Muscle of leg (tissue), 11 donors: Measurements from ENCODE around the gene ZNF446. TPM values are rescaled to one million over a fixed set of nuclear protein-coding genes. Genes with fewer than 3 reads are reported as not detected.

ENCODE experiments used
- DNase-seq: peaks from one replicate; pipeline ENCODE4 v3.0.0; 2013
- H3K27ac ChIP-seq: one replicate; pipeline ENCODE4 v1.5.1; 2013; ENCODE audit warnings: mild to moderate bottlenecking, low read length, control low read depth
- H3K27me3 ChIP-seq: one replicate; pipeline ENCODE4 v1.6.1; 2013; ENCODE audit warnings: low read length; ENCODE audit not compliant: control insufficient read depth, insufficient read depth
- H3K36me3 ChIP-seq: one replicate; pipeline ENCODE4 v1.6.1; 2013; ENCODE audit warnings: low read length; ENCODE audit not compliant: control insufficient read depth, insufficient read depth
- H3K4me1 ChIP-seq: one replicate; pipeline ENCODE4 v1.6.1; 2013; ENCODE audit warnings: low read length; ENCODE audit not compliant: control insufficient read depth, insufficient read depth
- H3K4me3 ChIP-seq: one replicate; pipeline ENCODE4 v1.5.1; 2013; ENCODE audit warnings: low read length, control low read depth
- H3K9me3 ChIP-seq: replicated peaks from 2 replicates; pipeline ENCODE4 v1.6.1; 2013; ENCODE audit warnings: low read depth, low read length; ENCODE audit not compliant: control insufficient read depth
- WGBS: methylation state at CpG from one replicate; pipeline ENCODE4 v1.1.5; 2013; ENCODE audit warnings: missing lambda C conversion rate; ENCODE audit not compliant: insufficient coverage; 5-methylcytosine and 5-hydroxymethylcytosine counted together
- polyA plus RNA-seq, 8 donors: library from polyadenylated mRNA; unstranded; fragments of 120-200 nt; gene quantifications; one replicate each; pipeline versions ENCODE4 v1.2.1 to v1.2.3, GENCODE V29; 2013; ENCODE audit warnings: inconsistent platforms in 1 of 8, low replicate concordance in 1 of 8; ENCODE audit not compliant: insufficient read length in 8 of 8, insufficient read depth in 1 of 8
- total RNA-seq: library from RNA; stranded (reverse); fragments of 120-200 nt; gene quantifications from one replicate; pipeline ENCODE4 v1.2.4, GENCODE V29; 2013

The ZNF446 gene
- total and polyA plus RNA-seq, 9 donors = 6.5 to 9.8 (median 7.8) TPM

DNA sequence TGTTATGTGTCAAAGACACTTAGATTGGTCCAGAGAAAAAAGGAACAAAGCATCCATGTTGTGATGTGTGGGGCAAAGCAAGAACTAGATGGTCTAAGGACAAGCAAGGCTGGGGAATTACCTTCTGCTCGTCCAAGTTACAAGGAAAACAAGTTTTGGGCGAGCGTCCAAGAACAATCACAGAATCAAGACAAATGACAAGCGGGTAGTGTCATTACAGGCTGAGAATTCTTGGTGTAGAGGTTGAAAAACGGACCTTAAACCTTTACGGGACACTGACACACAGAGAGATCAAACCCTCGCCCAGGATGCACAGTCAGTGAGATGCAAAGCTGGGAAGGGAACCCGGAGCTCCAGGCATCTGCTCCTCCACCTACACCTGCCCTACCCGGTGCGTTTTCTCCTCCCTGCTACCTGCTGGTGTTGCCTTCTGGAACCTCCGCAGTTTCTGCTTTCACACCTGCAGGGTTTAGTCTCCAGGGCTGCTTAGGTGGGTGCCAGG lies 25.2 kb upstream of the ZNF446 start:
- H3K9me3 ChIP-seq = no peaks in the 10 kb centered on the region
- WGBS = 0% methylated on average over 5 of the region's 11 CpGs
- H3K36me3 ChIP-seq = peaks cover 20% of the 10 kb centered on the region
- peak overlapping the region; percentile 62 for H3K4me3 ChIP-seq
- no peak overlapping the region for H3K27ac ChIP-seq
- peaks cover 6% of the 10 kb centered on the region for H3K27me3 ChIP-seq
- DNase-seq = peak; percentile 32
- peaks cover 5% of the 10 kb centered on the region for H3K4me1 ChIP-seq

DNA sequence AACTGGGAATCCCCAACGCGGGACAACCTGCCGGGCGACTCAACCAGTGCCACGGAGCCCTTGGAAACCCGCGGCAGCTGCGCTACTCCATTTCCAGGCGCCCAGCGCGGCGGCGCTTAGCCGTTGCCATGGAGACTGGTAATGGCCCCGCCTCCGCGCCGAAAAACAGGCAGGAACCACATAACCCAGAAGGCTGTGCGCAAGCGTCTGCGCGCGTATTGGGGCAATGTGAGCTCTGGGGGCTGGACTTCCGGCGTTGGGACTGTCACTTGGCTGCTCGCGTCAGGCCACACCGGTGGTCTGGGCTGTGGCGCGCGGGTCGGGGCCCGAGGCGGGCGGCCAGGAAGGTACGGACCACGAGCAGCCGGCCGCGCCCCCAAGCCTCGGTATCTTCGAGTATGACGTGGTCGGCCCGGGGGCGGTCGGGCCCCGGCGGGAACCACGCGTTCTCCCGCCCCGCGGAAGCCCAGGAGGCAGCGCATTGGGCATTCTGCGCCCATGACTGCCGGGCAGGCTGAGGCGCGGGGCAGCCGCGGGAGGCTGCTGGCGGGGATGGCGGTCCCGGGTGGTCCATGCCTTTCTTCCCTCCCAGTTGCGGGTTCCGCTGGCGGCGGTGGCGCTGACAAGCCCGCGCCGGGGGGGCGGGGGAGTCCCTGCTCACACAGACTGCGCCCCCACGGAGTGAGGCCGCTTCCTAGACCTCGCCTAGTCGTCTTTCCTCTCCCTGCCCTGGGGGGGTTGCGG lies 24.6 kb upstream of the ZNF446 start, which contains the start of gene ZNF324B:
TSS of gene ZNF324B (plus strand) at position 265 of the 744 bp plus-strand sequence. CDS start 2,080 bp downstream, outside the sequence.
- Histone ChIP-seq H3K4me3 (peak within 1 kb of the TSS; percentile 62), H3K9me3 (no peaks in the 10 kb centered on the region), H3K27me3 (peaks cover 6% of the 10 kb centered on the region), H3K36me3 (peaks cover 25% of the 10 kb centered on the region), H3K4me1 (peaks cover 5% of the 10 kb centered on the region), H3K27ac (no peak within 1 kb of the TSS)
- WGBS = under 1% methylated on average over 79 of the region's 79 CpGs
- DNase-seq = peak; percentile 99

DNA sequence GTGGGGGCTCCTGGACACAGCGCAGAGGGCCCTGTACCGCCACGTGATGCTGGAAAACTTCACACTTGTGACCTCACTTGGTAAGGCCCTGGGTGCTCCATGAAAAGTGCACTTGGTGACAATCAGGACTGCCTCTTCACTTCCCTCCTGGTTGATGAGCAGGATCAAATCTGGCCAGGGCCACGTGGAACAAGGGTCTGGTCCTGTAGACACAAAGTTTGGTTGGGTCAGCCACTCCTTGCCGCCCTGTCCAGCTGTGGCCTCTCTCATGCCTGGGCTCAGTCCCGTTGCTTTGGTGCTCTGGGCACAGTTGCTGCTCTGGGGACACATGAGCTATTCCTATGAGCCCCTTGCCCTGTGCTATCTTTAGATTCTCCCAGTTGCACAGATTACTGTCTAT lies 22.4 kb upstream of the ZNF446 start:
- no peak overlapping the region for H3K27ac ChIP-seq
- H3K27me3 ChIP-seq = peaks cover 6% of the 10 kb centered on the region
- DNase-seq = no peak
- 92% methylated on average over 6 of the region's 6 CpGs for WGBS
- no peak overlapping the region for H3K4me3 ChIP-seq
- H3K36me3 ChIP-seq = peaks cover 32% of the 10 kb centered on the region
- no peaks in the 10 kb centered on the region for H3K9me3 ChIP-seq
- peaks cover 5% of the 10 kb centered on the region for H3K4me1 ChIP-seq

DNA sequence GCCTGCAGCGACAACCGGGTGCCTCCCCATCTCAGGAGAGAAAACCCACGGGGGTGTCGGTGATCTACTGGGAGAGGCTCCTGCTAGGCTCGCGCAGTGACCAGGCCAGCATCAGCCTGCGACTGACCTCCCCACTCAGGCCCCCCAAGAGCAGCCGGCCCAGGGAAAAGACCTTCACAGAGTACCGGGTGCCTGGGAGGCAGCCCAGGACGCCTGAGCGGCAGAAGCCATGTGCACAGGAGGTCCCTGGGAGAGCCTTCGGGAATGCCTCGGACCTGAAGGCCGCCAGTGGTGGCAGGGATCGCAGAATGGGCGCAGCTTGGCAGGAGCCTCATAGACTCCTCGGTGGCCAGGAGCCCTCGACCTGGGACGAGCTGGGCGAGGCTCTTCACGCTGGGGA lies 20.8 kb upstream of the ZNF446 start:
- 92% methylated on average over 14 of the region's 21 CpGs for WGBS
- H3K36me3 ChIP-seq = peaks cover 34% of the 10 kb centered on the region
- H3K4me3 ChIP-seq = no peak overlapping the region
- no peaks in the 10 kb centered on the region for H3K27me3 ChIP-seq
- H3K4me1 ChIP-seq = peaks cover 5% of the 10 kb centered on the region
- H3K9me3 ChIP-seq = no peaks in the 10 kb centered on the region
- no peak overlapping the region for H3K27ac ChIP-seq
- no peak for DNase-seq

DNA sequence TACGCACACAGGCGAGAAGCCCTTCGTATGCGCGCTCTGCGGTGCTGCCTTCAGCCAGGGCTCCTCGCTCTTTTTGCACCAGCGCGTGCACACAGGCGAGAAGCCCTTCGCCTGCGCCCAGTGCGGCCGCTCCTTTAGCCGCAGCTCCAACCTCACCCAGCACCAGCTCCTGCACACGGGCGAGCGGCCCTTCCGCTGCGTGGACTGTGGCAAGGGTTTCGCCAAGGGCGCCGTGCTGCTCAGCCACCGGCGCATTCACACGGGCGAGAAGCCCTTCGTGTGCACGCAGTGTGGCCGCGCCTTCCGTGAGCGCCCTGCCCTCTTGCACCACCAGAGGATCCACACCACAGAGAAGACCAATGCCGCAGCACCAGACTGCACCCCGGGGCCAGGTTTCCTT lies 20.0 kb upstream of the ZNF446 start:
- peaks cover 34% of the 10 kb centered on the region for H3K36me3 ChIP-seq
- 96% methylated on average over 19 of the region's 35 CpGs for WGBS
- no peaks in the 10 kb centered on the region for H3K9me3 ChIP-seq
- H3K27ac ChIP-seq = no peak overlapping the region
- no peak for DNase-seq
- H3K27me3 ChIP-seq = no peaks in the 10 kb centered on the region
- peaks cover 1% of the 10 kb centered on the region for H3K4me1 ChIP-seq
- H3K4me3 ChIP-seq = no peak overlapping the region

DNA sequence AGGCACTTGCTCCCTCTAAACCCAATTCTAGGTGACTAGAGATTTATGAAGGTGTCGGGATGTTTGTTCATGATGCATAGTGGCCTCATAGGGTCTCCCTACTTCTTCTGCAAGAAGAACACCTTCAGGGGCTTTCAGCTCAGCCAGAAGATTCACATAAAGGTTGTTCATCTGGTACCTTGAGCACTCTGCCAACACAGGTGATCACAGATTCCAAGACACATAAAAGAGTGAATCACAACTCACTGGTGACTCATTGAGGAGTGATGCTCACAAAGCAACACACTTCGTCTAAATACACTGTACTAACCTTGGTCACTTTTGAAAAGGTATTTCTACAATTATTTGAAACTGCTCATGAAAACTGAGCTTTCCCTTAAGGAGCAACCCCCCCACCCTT lies 16.1 kb upstream of the ZNF446 start:
- Histone ChIP-seq H3K9me3 (no peaks in the 10 kb centered on the region), H3K4me1 (no peaks in the 10 kb centered on the region), H3K27ac (no peak overlapping the region), H3K36me3 (peaks cover 18% of the 10 kb centered on the region), H3K27me3 (no peaks in the 10 kb centered on the region), H3K4me3 (no peak overlapping the region)
- 80% methylated on average over 1 of the region's 2 CpGs for WGBS
- DNase-seq = no peak

DNA sequence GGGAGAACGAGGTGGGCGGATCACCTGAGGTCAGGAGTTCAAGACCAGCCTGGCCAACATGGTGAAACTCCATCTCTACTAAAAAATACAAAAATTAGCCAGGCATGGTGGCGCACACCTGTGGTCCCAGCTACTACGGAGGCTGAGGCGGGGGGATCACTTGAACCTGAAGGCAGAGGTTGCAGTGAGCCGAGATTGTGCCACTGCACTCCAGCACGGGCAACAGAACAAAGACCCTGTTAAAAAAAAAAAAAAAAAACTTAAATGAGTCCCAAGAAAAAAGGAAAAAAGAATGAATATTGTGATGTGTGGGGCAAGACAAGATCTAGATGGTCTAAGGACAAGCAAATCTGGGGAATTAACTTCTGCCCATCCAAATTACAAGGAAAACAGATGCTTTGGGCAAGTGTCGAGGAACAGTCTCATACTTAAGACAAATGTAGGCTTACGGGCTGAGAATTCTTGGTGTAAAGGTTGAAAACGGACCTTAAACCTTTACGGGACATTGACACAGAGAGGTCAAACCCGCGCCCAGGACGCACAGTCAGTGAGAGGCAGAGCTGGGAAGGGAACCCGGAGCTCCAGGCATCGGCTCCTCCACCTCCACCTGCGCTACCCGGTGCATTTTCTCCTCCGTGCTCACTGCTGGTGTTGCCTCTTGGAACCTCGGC lies 9.9 kb upstream of the ZNF446 start:
- DNase-seq = no peak
- H3K4me3 ChIP-seq = peak overlapping the region; percentile 72
- no peaks in the 10 kb centered on the region for H3K27me3 ChIP-seq
- peaks cover 14% of the 10 kb centered on the region for H3K4me1 ChIP-seq
- WGBS = 30% methylated on average over 15 of the region's 20 CpGs
- H3K27ac ChIP-seq = no peak overlapping the region
- H3K36me3 ChIP-seq = peaks cover 18% of the 10 kb centered on the region
- no peaks in the 10 kb centered on the region for H3K9me3 ChIP-seq

DNA sequence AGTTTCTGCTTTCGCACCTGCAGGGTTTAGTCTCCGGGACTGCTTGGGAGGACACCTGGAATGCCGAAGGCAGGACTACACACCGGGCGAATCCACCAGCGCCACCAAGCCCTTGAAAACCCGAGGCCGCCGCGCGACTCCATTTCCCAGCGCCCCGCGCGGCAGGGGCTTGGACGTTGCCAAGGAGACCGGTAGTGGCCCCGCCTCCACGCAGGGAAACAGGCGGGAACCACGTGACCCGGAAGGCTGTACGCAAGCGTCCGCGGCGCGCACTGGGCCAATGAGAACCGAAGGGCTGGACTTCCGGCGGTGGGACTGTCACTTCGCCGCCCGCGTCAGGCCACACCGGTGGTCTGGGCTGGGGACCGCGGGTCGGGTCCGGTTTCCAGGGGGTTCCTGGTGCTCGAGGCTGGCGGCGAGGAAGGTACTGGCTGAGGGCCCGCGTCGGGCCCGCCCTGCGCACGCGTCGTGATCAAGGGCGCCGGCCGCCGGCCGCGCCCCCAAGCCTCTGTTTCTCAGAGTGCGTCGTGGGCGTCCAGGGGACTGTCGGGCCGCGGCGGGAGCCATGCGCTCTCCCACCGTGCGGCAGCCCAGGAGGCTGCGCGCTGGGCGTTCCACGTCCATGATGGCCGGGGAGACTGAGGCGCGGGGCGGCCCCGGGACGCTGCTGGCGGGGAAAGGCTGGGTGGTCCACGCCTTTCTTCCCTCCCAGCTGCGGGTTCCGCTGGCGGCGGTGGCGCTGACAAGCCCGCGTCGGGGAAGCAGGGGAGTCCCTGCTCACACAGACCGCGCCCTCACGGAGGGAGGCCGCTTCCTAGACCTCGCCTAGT lies 9.2 kb upstream of the ZNF446 start, which contains the start of gene ZNF324:
TSS of gene ZNF324 (plus strand) at position 321 of the 830 bp plus-strand sequence. CDS start 2,106 bp downstream, outside the sequence.
- Histone ChIP-seq H3K4me1 (peaks cover 14% of the 10 kb centered on the region), H3K36me3 (peaks cover 22% of the 10 kb centered on the region), H3K4me3 (peak within 1 kb of the TSS; percentile 72), H3K27ac (peak within 1 kb of the TSS; percentile 42), H3K27me3 (no peaks in the 10 kb centered on the region), H3K9me3 (no peaks in the 10 kb centered on the region)
- peak; percentile 99 for DNase-seq
- WGBS = under 1% methylated on average over 82 of the region's 92 CpGs

DNA sequence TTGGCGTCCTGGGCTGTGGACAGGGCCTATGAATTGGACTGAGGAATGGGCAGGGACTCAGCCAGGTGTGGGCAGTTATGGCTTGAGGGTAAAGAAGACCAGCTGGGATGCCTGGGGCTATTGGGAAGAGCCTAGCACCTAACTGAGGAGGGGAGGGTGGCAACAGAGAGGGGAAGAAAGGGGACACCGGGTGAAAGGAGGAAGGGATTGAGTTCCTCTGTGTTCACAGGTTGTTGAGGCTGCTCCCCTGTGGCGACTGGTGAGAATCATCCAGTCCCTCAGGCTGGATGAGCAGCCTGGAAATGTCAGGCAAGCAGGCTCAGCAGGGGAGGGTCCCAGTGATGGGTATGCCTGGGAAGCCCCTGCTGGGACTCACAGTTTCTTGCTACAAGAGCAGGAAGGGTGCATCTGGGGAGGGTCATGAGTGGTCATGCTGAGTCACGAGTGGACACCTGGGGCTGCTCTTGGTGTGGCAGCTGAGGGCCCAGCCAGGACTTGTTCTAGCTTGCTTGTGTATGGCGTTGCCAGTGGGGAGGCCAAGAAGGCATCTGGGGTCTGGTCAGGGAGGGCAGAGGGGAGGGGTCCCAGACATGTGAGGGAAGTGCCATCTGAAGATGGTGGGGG lies 7.8 kb upstream of the ZNF446 start:
- no peak for DNase-seq
- Histone ChIP-seq H3K27me3 (no peaks in the 10 kb centered on the region), H3K36me3 (peaks cover 34% of the 10 kb centered on the region), H3K4me3 (no peak overlapping the region), H3K27ac (no peak overlapping the region), H3K4me1 (peaks cover 14% of the 10 kb centered on the region), H3K9me3 (no peaks in the 10 kb centered on the region)
- 56% methylated on average over 5 of the region's 5 CpGs for WGBS
